ENCODE measurements around the gene ADAMTS14.

ADAMTS14 gene

DNA sequence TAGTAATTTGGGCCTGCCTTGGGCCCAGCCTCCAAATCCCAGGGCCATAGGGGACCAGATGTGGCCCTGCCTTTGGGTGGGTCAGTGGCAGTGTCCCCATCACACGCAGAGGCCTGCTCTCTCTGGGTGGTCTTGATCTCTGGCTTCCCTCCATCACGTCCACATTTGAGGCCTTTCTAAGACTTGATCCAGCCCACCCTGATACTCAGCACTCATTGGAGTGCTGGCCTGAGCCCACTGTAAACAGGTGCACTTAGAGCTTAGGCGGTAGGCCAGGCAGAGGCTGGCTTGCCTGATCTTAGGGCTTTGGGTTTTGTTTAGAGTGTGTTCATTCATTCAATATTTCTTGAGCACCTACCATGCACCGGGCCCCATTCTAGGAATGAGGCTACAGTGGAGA is 60.3 kb downstream of the ADAMTS14 start:
- TF ChIP-seq, protein P1, sequence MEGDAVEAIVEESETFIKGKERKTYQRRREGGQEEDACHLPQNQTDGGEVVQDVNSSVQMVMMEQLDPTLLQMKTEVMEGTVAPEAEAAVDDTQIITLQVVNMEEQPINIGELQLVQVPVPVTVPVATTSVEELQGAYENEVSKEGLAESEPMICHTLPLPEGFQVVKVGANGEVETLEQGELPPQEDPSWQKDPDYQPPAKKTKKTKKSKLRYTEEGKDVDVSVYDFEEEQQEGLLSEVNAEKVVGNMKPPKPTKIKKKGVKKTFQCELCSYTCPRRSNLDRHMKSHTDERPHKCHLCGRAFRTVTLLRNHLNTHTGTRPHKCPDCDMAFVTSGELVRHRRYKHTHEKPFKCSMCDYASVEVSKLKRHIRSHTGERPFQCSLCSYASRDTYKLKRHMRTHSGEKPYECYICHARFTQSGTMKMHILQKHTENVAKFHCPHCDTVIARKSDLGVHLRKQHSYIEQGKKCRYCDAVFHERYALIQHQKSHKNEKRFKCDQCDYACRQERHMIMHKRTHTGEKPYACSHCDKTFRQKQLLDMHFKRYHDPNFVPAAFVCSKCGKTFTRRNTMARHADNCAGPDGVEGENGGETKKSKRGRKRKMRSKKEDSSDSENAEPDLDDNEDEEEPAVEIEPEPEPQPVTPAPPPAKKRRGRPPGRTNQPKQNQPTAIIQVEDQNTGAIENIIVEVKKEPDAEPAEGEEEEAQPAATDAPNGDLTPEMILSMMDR (IDR thresholded peaks at IDR 0.05) = no peak

DNA sequence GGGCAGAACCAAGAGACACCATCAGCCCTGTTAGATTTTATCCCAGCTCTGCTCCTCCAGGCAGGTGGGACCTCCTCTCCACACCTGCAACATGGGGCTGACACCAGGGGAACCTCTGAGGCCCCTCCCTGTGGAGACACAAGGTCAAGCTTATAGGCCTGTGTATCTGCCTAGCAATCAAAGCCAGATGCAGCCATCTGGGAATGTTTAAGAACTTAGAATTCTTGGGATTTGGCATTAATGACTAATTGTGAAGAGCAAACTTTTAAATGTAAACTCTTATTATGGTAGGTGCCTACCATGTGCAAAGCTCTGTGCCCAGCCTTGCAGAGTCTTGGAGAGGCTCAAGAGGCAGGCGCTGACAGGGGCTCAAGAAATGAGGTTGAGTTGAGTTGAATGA is 60.7 kb downstream of the ADAMTS14 start:
- TF ChIP-seq, protein P1 (IDR thresholded peaks at IDR 0.05) = no peak

DNA sequence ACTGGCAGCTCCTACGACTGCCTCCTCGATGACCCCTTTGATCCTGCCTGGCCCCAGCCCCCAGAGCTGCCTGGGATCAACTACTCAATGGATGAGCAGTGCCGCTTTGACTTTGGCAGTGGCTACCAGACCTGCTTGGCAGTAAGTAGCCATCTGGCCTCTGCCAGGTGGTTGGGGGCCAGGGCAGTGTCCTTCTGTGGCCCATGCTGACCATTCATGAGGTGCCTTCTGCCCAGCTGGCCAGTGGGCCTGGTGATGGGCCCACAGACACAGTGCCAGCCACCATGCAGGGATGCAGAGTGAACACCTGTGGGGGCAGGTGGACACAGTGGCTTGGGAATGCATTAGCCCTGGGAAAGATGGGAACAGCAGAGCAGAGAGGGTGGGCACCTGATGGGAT is 62.9 kb downstream of the ADAMTS14 start:
- TF ChIP-seq, protein P1 (IDR thresholded peaks at IDR 0.05) = no peak

DNA sequence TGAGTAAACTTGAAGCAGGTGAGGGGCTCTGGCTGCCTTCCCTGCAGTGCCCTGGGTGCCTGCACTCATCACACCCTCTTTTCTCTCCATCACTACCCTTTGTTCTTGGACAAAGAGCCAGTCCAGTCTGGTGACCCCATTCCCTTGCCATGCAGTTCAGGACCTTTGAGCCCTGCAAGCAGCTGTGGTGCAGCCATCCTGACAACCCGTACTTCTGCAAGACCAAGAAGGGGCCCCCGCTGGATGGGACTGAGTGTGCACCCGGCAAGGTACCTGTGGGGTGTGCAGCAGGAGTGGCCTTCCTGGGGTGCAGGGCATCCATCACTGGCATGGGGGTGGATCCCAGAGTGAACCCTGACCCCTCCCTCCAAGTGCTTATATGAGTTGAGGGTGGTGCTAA is 64.2 kb downstream of the ADAMTS14 start:
- TF ChIP-seq, protein P1 (IDR thresholded peaks at IDR 0.05) = no peak

DNA sequence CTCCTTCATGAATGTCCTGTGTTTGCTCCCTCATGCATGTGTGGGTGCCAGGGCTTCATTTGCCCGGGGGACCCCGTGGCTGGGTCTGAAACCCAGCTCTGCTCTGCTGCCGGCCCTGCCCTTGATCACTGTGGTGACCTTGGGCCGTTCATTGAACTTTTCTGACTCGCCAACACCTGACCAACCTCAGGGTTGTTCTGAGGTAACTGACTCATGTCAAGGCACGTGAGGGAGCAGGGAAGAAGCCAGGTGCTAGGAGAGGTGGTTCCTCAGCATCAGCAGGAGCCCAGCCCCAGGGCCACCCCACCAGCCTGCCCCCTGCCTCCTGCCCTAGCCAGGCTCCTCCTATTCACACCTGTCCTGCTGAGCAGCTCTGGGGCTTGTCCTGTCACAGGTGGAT is 64.9 kb downstream of the ADAMTS14 start:
- TF ChIP-seq, protein P1 (IDR thresholded peaks at IDR 0.05) = no peak

DNA sequence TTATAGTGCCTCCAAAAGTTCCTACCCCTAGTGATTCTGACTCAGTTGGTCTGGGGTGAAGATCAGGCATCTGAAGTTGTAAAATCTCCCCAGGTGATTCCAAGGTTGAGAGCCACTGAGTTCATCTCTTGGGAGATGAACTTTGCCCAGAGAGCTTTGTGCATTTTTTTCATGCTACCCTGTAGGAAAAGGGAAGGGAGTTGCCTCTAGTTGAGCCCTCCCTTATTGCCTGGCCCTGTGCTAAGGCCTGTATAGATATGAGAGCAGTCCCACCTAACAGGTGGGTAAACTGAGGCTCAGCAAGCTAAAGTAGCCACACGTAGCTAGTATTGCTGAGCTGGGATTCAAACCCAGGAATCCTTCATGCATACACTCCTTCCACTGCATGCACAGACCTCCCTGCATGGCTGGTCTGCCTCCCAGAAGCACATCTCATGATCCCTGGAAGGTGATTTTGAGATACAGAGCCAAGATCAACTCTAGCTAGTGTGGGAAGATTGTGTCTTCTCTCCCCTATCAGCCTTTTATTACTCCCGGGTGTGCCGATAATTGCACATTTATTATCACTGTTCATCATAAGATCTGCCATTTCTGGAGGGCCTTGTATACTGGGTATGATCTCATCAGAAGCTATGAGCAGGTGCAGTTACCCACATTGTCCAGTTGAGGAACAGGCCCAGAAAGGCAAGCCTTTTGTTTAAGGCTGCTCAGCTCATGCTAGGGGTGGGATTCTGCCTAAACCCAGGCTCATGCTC is 65.9 kb downstream of the ADAMTS14 start:
- TF ChIP-seq, protein P1 (IDR thresholded peaks at IDR 0.05) = no peak

DNA sequence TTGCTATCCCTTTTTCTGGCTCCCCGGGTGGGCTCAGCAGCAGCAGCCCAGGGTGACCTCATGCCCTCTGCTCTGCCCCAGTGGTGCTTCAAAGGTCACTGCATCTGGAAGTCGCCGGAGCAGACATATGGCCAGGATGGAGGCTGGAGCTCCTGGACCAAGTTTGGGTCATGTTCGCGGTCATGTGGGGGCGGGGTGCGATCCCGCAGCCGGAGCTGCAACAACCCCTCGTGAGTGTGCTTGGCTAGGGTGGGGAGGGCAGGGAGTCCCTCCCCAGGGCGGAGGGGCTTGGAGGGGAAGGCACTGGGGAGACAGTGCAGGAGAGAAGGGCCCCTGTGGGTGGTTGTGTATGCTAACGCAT is 66.4 kb downstream of the ADAMTS14 start:
- TF ChIP-seq, protein P1 (IDR thresholded peaks at IDR 0.05) = no peak
